ENCODE results near the gene EBF3. TPM values are rescaled to one million over a fixed set of nuclear protein-coding genes. Genes with fewer than 3 reads are reported as not detected.

The EBF3 gene
- total RNA-seq, 4 donors from 2014 or later: 2.5 to 4.9 (median 4.6) TPM

- no peak for ATAC-seq
- TF ChIP-seq POLR2AphosphoS5 (IDR thresholded peaks at IDR 0.05): no peak
- no peak for TF ChIP-seq EP300 (IDR thresholded peaks at IDR 0.05)
- no peaks in the 10 kb centered on the region for H3K9me3 ChIP-seq
- H3K27me3 ChIP-seq: peaks cover 6% of the 10 kb centered on the region
- no peak overlapping the region for H3K27ac ChIP-seq
- no peak overlapping the region for H3K4me3 ChIP-seq
- peaks cover 0 to 17% of the 10 kb centered on the region in 2 donors for H3K36me3 ChIP-seq
- WGBS, 2 donors (ENCODE audit: low coverage in 1 of 2): no CpG with 5 or more reads among the region's 4 CpGs
- H3K4me1 ChIP-seq: no peaks in the 10 kb centered on the region
Observed at GRCh38 chr10:129864082-129864481, 100.0 kb downstream of the EBF3 start.

DNA sequence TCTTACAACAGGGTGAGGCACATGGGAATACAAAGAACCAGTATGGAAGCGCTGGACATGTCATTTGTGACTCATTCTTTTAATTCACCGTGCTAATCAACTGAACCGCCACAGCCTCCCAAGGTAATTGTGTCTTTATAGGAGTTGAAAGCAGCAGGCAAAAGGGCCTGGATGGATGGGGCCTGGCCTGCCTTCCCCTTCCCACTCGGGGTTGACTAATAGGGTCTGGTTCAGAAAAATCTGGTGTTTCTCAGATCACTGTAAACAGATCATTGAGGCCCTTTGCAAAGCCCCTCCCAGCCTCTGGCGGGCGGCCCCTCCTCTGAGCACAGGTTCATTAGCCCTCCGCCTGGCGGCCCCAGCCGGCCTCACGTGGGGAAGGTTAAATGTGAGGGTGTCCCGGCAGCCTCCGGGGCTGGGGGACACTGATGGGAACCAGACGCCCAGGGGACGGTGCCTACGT is 100.8 kb downstream of the EBF3 start:
- WGBS, 2 donors (ENCODE audit: low coverage in 1 of 2): 61 to 70% methylated on average over 2 to 3 of the region's 15 CpGs
- Histone ChIP-seq H3K27ac (no peak overlapping the region), H3K36me3 (peaks cover 0 to 17% of the 10 kb centered on the region in 2 donors), H3K4me1 (no peaks in the 10 kb centered on the region), H3K4me3 (no peak overlapping the region), H3K27me3 (peaks cover 7% of the 10 kb centered on the region), H3K9me3 (no peaks in the 10 kb centered on the region)
- ATAC-seq: no peak
- TF ChIP-seq CTCF (IDR thresholded peaks at IDR 0.05): no peak
- TF ChIP-seq POLR2AphosphoS5 (IDR thresholded peaks at IDR 0.05): no peak
- TF ChIP-seq POLR2A (IDR thresholded peaks at IDR 0.05): no peak
- no peak for TF ChIP-seq EP300 (IDR thresholded peaks at IDR 0.05)

GRCh38 chr10:129861776-129862531 is 102.1 kb downstream of the EBF3 start:
- Histone ChIP-seq H3K4me3 (no peak overlapping the region), H3K4me1 (no peaks in the 10 kb centered on the region), H3K9me3 (peaks cover 0 to 7% (median 0%) of the 10 kb centered on the region in 3 donors), H3K27me3 (peaks cover 19% of the 10 kb centered on the region), H3K27ac (no peak overlapping the region), H3K36me3 (peaks cover 0 to 8% of the 10 kb centered on the region in 2 donors)
- no peak for ATAC-seq
- no peak for TF ChIP-seq EP300 (IDR thresholded peaks at IDR 0.05)
- no peak for TF ChIP-seq POLR2A (IDR thresholded peaks at IDR 0.05)
- no peak for TF ChIP-seq POLR2AphosphoS5 (IDR thresholded peaks at IDR 0.05)
- TF ChIP-seq CTCF (IDR thresholded peaks at IDR 0.05): no peak
- WGBS, 2 donors (ENCODE audit: low coverage in 1 of 2): 80 to 84% methylated on average over 11 to 20 of the region's 22 CpGs

DNA sequence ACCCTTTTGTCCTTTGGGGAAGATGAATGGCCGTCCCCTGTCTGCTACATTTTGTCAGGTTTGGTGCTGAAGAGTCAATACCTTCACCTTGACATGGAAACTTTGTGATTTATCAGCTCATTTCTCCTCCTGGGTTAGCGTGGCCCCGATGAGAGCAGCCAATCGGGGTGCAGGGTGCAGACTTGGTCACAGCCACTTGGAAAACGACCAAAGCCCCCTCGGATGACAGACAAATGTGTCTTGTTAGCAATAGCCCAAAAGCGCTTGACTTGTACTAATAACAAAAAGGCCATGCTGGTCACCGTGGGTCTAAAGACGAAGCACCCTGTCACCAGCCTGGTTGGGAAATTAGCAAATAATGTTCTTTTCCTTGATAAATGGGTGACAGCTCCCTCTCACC is 103.7 kb downstream of the EBF3 start:
- H3K4me1 ChIP-seq: no peaks in the 10 kb centered on the region
- no peak overlapping the region for H3K27ac ChIP-seq
- no peaks in the 10 kb centered on the region for H3K36me3 ChIP-seq
- ATAC-seq: no peak
- peaks cover 0 to 15% (median 0%) of the 10 kb centered on the region in 3 donors for H3K9me3 ChIP-seq
- H3K27me3 ChIP-seq: peaks cover 32% of the 10 kb centered on the region
- no peak overlapping the region for H3K4me3 ChIP-seq
- TF ChIP-seq CTCF (IDR thresholded peaks at IDR 0.05): no peak
- no peak for TF ChIP-seq POLR2AphosphoS5 (IDR thresholded peaks at IDR 0.05)
- TF ChIP-seq EP300 (IDR thresholded peaks at IDR 0.05): no peak
- TF ChIP-seq POLR2A (IDR thresholded peaks at IDR 0.05): no peak
- WGBS, 2 donors (ENCODE audit: low coverage in 1 of 2): 51 to 80% methylated on average over 1 to 5 of the region's 9 CpGs

DNA sequence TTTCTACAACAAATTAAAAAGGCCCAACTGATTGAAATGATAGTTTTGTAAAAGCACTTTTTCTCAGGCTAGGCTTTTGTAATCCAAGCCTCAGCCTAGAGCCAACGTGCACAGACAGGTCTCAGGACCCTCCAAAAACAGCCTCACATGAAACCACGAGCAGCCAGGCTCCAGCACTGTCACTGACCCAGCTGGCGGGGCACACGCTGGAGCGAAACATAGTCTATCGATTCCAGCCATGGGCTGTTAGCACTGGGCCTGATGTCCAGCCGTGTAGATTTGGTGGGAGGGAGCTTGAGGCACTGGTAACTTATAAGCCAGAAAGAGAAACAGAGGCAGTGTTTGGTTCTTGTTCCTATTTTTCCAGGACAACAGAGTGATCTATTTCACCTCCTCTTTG is 104.5 kb downstream of the EBF3 start:
- Histone ChIP-seq H3K9me3 (peaks cover 0 to 15% (median 0%) of the 10 kb centered on the region in 3 donors), H3K36me3 (no peaks in the 10 kb centered on the region), H3K4me3 (no peak overlapping the region), H3K27ac (no peak overlapping the region), H3K4me1 (no peaks in the 10 kb centered on the region), H3K27me3 (peaks cover 40% of the 10 kb centered on the region)
- no peak for TF ChIP-seq EP300 (IDR thresholded peaks at IDR 0.05)
- no peak for TF ChIP-seq POLR2A (IDR thresholded peaks at IDR 0.05)
- no peak for TF ChIP-seq CTCF (IDR thresholded peaks at IDR 0.05)
- TF ChIP-seq POLR2AphosphoS5 (IDR thresholded peaks at IDR 0.05): no peak
- WGBS, 2 donors (ENCODE audit: low coverage in 1 of 2): 88% methylated on average over 2 of the region's 7 CpGs; no CpG with 5 or more reads in 1 of the 2 donors
- no peak for ATAC-seq
